ENCODE data around the gene DPF3. TPM values are rescaled to one million over a fixed set of nuclear protein-coding genes. Genes with fewer than 3 reads are reported as not detected.

DPF3 gene
- total RNA-seq, 2 donors from 2014 or later, result 0.78 to 4.0 TPM

GRCh38 chr14:72699443-72699842, 194.5 kb downstream of the DPF3 start:
- DNase-seq (no peak), ATAC-seq (no peak)
- no peak for TF ChIP-seq POLR2A (IDR thresholded peaks at IDR 0.05)
- H3K9me3 ChIP-seq, result no peaks in the 10 kb centered on the region
- H3K36me3 ChIP-seq (replicated peaks in 1 of 2; ENCODE audit: insufficient read depth in 1 of 2, low read depth in 2 of 2), result no peaks in the 10 kb centered on the region
- H3K4me1 ChIP-seq, result no peaks in the 10 kb centered on the region
- no peaks in the 10 kb centered on the region for H3K27me3 ChIP-seq
- WGBS, 2 donors, result 70 to 86% methylated on average over 4 of the region's 4 CpGs
- H3K27ac ChIP-seq, result no peak overlapping the region
- intact Hi-C loops (cut with DNase I), result no loop called here
- H3K4me3 ChIP-seq, result no peak overlapping the region

DNA sequence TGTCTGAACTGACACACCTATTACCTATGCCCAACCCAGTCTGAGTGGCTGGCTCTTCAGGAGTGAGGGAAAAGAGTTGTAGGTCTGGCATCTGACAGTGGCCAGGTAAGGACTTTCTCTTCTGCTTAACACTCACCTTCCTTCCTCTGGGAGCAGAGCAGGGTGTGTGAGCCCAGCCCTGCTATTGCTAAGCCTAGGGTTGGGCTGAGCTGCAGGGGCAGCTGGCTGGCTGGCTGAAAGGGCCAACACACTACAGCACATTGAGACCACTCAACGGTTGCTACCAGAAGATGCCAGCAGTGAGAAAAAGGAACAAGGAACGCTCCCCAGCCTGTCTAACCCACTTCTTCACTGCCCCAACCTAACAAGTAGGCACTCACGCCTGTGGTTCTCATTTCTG, 201.2 kb downstream of the DPF3 start:
- WGBS, 2 donors, result 29 to 37% methylated on average over 2 to 3 of the region's 3 CpGs
- H3K36me3 ChIP-seq (replicated peaks in 1 of 2; ENCODE audit: insufficient read depth in 1 of 2, low read depth in 2 of 2), result no peaks in the 10 kb centered on the region
- DNase-seq (peak; percentile 44 to 69 (median 63)), ATAC-seq (peak; percentile 77)
- no peak for TF ChIP-seq POLR2A (IDR thresholded peaks at IDR 0.05)
- TF ChIP-seq, protein P1, sequence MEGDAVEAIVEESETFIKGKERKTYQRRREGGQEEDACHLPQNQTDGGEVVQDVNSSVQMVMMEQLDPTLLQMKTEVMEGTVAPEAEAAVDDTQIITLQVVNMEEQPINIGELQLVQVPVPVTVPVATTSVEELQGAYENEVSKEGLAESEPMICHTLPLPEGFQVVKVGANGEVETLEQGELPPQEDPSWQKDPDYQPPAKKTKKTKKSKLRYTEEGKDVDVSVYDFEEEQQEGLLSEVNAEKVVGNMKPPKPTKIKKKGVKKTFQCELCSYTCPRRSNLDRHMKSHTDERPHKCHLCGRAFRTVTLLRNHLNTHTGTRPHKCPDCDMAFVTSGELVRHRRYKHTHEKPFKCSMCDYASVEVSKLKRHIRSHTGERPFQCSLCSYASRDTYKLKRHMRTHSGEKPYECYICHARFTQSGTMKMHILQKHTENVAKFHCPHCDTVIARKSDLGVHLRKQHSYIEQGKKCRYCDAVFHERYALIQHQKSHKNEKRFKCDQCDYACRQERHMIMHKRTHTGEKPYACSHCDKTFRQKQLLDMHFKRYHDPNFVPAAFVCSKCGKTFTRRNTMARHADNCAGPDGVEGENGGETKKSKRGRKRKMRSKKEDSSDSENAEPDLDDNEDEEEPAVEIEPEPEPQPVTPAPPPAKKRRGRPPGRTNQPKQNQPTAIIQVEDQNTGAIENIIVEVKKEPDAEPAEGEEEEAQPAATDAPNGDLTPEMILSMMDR (IDR thresholded peaks at IDR 0.05), result peak in 1 of 7 experiments; percentile 7
- no peak overlapping the region for H3K27ac ChIP-seq
- intact Hi-C loops (cut with DNase I), result no loop called here
- H3K4me1 ChIP-seq, result no peaks in the 10 kb centered on the region
- H3K27me3 ChIP-seq, result no peaks in the 10 kb centered on the region
- H3K4me3 ChIP-seq, result no peak overlapping the region
- no peaks in the 10 kb centered on the region for H3K9me3 ChIP-seq

- no peaks in the 10 kb centered on the region for H3K27me3 ChIP-seq
- ATAC-seq, result no peak
- no peaks in the 10 kb centered on the region for H3K9me3 ChIP-seq
- 86 to 87% methylated on average over 14 of the region's 14 CpGs for WGBS, 2 donors
- intact Hi-C loops (cut with DNase I), result no loop called here
- no peaks in the 10 kb centered on the region for H3K36me3 ChIP-seq (replicated peaks in 1 of 2; ENCODE audit: insufficient read depth in 1 of 2, low read depth in 2 of 2)
- no peak overlapping the region for H3K4me3 ChIP-seq
- DNase-seq, result no peak
- TF ChIP-seq, protein P1 (IDR thresholded peaks at IDR 0.05), result no peak
- no peak for TF ChIP-seq POLR2A (IDR thresholded peaks at IDR 0.05)
- H3K4me1 ChIP-seq, result no peaks in the 10 kb centered on the region
- H3K27ac ChIP-seq, result no peak overlapping the region
Observed at GRCh38 chr14:72690324-72690723, 203.6 kb downstream of the DPF3 start.

- Histone ChIP-seq H3K9me3 (no peaks in the 10 kb centered on the region), H3K4me1 (no peaks in the 10 kb centered on the region), H3K27me3 (no peaks in the 10 kb centered on the region), H3K36me3 (replicated peaks in 1 of 2; ENCODE audit: insufficient read depth in 1 of 2, low read depth in 2 of 2) (no peaks in the 10 kb centered on the region), H3K27ac (no peak overlapping the region), H3K4me3 (no peak overlapping the region)
- ATAC-seq, result no peak
- intact Hi-C loops (cut with DNase I), result no loop called here
- TF ChIP-seq POLR2A (IDR thresholded peaks at IDR 0.05), result no peak
- TF ChIP-seq, protein P1 (IDR thresholded peaks at IDR 0.05), result no peak
- 84% methylated on average over 13 to 14 of the region's 15 CpGs for WGBS, 2 donors
- no peak for DNase-seq
Observed at GRCh38 chr14:72688990-72689671, 204.8 kb downstream of the DPF3 start.

GRCh38 chr14:72686832-72687231, 207.1 kb downstream of the DPF3 start:
- ATAC-seq (no peak), DNase-seq (no peak)
- H3K27ac ChIP-seq, result no peak overlapping the region
- intact Hi-C loops (cut with DNase I), result no loop called here
- H3K4me1 ChIP-seq, result no peaks in the 10 kb centered on the region
- TF ChIP-seq POLR2A (IDR thresholded peaks at IDR 0.05), result no peak
- TF ChIP-seq, protein P1 (IDR thresholded peaks at IDR 0.05), result no peak
- no peaks in the 10 kb centered on the region for H3K36me3 ChIP-seq (replicated peaks in 1 of 2; ENCODE audit: insufficient read depth in 1 of 2, low read depth in 2 of 2)
- 91 to 94% methylated on average over 2 of the region's 2 CpGs for WGBS, 2 donors
- H3K4me3 ChIP-seq, result no peak overlapping the region
- H3K9me3 ChIP-seq, result no peaks in the 10 kb centered on the region
- H3K27me3 ChIP-seq, result no peaks in the 10 kb centered on the region
